ENCODE measurements around the gene ARNT2.

ARNT2 gene

DNA sequence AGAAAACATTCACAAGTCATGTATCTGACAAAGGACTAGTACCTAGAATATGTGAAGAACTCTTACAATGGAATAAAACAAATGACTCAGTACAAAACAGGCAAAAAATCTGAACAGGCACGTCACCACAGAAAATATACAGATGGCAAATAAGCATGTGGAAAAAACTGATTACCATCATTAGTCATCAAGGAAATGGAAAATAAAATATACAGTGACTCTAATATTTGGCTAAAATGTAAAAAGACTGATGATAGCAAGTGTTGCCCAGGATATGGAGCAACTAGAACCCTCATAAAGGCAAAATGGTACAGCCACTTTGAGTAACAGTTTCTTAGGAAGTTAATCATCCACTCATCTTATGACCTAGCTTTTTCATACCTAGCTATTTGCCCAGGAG, 195.2 kb downstream of the ARNT2 start:
- peak; percentile 29 for DNase-seq

DNA sequence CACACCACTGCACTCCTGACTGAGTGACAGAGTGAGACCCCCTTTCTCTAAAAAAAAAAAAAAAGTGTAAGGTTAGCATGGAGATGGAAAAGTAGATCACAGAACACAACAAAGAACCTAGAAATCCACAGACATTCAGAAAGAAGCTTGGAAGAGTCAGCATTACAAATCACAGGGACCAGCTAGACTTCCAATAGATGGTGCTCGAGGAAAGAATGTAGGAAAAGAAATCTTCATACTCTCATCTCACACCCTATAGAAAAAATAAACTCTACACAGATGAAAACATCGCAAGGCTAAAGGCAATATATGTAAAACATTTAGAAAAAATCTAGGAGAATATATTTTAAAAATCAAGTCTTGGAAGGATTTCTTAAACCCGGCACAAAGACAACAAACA, 196.4 kb downstream of the ARNT2 start:
- no peak for DNase-seq

DNA sequence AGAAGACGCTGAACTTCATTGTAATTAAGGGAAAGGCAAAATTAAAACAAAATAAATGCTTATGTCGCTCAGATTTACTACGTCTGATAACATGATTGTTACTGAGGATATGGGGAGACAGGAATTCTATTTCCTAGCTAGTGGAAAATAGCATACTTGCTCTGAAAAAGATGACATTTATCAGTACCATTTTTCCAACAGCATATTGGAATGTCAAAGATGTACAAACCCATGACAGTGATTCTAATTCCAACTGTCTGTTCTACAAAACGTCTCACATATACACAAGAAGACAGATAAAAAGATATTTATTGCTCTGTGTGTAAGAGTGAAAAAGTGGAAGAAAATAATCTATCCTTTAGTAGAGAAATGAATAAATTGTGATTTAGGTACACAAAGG, 197.1 kb downstream of the ARNT2 start:
- DNase-seq, result no peak

DNA sequence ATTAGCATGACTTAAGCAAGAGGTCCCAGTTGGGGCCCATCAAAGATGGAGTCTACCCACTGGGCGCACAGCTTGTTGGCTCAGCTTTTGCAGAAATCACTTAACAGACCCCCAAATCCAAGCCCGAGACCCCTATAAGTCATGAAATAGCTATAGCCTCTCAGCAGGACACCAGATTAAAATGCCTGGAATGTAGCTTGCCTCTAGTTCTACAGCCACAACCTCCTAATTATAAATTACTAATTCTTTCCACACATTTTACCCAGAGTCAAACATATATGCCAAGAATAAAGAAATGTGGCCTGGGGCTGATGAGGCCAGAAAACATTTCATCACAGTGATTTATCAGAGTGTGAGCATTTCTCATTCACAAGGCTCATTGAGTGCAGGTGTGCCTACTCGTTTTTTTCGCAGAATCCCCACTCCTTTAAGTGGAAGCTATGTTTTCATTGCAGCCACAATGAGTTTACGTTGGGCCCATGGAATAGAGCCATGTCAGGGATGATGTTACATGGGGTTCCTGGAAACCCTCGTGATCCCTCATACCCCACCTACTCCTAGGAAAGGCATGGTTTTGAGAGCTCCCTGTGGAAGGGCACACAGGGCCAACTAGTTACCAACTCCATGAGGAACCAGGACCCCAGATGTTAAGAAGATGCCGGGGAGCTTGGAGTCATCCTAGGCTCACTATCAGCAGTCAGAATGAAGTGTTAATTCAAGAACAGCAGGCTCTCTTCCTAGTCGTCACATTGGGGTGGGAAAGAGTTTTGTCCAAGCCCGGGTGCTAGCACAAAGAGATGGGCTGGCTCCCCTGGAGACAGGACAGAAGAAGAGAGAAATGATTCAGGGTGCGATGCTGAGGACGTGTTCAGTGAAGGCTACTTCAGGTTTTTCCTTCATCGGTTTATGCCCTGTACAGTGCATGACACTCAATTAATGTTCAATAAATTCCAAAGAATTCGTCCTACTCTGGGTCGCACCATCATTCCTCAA, 200.7 kb downstream of the ARNT2 start:
- peak; percentile 67 for DNase-seq

DNA sequence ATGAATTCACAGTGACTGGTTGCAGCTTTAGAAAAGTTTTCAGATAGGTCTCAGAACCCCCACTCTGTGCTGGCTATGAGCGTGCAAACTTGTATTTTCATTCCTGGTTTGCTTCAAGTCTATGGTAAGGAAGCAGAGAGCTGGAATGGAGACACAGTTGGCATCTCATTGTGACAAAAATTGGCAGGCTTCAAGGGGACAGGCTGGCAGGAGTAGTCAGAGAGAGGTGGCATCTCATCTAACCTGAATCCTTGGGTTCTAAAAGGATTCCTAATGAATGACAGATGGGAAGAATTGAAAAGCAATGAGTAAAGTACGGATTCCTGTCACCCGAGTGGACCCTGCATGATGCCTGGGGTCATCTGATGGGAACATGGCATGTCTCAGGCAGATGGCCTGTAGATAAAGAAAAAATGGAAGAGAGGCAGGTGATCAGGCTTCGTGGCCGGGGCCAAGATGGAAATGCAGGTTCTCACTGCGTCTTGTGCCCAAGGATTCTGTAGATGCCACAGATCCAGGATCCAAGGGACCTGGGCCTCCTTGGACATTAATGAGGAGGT, 201.5 kb downstream of the ARNT2 start:
- no peak for DNase-seq

DNA sequence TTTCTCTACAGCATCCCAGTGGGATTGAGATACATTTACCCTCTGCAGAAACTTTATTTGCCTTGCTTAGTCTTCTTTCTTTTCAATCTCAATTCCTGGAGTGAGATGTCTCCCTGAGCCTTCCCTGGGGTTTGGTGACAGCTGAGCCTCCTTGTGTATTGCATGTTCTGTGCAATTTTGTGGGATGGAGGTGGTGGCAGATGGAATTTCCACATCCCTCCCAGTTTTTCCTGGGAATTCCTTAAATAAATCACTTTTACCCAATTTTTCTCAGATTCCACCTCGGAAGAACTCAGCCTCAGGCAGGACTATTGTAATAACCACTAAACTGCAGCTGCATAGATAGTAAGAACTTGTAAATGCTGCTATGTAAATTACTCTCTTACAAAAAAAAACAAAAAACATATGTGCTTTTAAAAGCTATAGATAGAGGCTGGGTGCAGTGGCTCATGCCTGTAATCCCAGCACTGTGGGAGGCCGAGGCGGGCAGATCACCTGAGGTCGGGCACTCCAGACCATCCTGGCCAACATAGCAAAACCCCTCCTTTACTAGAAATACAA, 202.4 kb downstream of the ARNT2 start:
- DNase-seq, result peak; percentile 47

DNA sequence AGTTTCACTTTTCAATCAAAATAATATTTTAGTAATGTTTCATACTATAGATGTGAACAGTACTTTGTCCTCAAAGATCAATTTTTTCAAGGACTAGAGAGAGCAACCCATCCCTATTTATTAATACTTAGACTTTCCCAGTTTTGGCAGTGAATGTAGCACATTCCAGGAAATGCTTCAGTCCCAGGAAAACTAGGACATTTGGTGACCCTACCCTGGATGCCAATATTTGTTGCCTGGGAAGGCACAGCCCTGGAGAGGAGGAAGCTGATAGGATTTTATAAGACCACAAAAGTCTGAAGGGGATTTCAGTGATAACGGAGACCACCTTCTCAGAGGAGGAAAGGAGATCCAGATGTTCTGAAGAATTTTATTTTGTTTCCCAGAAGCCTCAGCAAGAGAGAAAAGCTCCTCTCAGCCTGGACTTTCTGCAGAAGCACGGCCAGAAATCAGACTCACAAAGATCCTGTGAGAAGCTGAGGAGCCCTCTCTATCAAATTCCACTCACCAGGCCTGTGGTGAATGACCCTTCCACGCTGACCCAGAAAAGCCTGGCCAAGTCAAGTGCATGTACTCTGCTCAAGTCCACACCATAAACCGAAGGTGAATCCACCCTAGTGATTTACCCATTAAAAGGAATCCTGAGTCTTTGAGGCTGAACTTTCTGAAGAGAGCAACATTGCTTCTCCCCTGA, 203.3 kb downstream of the ARNT2 start:
- peak; percentile 24 for DNase-seq

DNA sequence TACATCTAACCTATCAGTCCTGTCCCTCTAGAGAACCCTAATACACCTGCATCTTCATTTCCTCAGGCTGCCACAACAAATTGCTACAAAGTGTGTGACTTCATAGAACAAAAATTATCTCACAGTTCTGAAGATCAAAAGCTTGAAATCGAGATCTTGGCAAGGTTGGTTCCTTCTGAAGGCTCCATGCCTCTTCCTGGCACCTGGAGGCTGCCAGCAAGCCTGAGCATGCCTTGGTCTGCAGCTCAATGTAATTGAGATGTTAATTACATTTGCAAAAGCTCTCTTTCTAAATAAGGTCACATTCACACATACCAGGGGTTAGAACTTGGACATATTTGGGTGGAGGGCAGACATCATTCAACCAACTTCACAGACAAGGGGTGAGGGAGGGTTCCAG, 204.5 kb downstream of the ARNT2 start:
- no peak for DNase-seq

DNA sequence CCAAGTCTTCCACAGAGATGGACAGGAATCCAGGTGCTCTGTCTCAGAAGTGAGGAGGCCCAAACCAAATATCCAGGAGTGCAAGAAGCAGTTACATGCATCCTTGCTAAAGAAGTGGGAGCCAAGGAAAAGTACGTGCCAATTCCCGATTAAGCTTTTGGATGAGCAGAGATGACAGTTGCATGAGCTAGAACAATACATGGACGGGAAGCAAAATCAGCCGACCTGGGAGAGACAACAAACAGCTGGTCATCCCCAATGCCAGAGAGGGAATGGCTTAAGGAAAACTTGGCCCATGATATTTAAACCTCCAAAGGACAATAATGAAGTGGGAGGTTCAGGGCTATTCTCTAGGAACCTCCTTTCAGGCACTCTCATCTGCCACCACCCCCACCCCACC, 204.9 kb downstream of the ARNT2 start:
- no peak for DNase-seq

DNA sequence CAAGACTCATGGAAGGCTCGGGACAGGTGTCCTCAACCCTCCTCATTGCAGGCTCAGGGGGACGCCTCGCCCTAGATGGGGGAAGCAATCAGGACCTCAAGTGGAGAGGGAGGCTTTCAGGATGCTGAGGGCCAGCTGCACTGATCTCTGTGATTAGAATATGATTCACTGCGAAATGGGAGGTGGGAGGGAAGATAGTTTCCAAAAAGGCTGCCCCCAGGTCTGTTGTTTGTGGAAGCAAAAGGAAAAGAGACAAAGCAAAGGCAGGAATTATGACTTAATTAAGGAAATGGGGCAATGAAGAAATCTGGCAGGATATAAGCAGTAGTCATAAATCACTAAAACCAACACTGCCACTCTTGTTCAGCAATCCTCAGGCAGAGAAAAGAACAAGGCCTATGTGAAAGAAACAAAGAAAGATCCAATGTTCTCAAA, 205.3 kb downstream of the ARNT2 start:
- no peak for DNase-seq

DNA sequence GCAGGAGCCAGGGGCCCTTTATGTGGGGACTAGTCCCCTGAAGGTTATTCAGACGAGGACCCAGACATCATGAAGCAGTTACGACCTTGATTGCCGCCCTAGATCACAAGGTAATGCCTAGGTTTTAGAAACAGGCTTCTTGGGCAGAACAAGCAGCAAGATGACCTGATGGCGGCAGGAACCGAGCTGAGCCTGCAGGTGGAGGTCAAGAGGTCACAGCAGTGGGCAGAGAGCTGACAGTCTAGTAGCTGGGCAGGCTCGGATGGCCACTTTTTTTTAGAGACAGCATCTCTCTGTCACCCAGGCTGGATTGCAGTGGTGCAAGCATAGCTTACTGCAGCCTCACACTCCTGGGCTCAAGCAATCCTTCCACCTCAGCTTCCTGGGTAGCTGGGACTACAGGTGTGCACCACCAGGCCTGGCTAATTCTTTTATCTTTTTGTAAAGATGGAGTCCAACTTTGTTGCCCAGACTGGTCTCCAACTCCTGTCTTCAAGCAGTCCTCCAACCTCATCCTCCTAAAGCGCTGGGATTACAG, 207.4 kb downstream of the ARNT2 start:
- DNase-seq, result no peak

DNA sequence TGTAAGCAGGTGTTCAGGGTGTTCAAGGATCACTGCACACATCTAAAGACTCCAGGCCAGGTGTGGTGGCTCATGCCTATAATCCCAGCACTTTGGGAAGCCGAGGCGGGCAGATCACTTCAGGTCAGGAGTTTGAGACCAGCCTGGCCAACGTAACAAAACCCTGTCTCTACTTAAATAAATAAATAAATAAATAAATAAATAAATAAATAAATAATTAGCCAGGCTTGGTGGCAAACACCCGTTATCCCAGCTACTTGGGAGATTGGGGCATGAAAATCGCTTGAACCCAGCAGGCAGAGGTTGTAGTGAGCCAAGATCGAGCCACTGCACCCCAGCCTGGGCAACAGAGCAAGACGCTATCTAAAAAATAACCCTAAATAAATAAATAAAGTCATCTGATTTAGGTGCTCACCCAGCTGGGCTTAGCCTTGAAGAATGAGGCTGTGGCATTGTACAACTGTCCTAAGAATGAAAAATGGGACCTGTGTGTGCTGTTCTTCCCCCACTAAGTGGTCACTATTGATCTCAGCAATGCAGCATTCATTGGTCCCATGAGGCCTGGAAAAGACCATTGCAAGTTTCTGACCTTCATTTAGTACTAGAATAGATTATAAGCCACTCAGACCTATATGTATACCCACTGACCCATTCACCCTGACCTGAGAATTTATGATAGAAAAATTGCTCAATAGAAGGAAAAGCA, 208.1 kb downstream of the ARNT2 start:
- no peak for DNase-seq

DNA sequence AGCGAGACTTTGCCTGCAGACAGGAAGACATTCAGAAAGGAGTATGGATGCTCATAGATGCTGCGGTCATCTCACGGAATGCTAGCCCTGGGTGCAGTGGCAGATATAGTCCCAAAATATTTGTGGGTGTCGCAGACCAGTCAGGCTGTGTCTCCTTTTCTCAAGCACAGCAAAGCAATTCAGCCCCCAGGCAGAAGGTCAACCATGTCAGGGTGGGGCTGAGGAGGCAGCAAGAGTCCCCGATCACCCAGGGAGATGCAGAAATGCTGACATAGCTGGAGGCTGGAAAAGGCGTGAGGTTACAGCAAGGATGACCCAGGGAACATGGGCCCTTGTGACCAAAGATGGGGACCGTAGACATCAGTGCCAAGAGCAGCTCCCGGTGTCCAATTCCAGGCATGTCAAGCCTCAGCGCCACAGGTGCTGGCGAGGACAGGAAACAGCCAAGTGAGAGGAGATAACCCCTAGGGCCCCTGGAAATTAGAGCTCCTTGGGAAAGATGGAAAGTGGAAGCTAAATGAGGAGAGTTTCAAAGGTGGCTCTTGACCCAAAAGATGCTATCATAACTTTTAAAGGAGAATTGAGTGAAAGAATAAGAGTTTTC, 209.7 kb downstream of the ARNT2 start:
- DNase-seq, result no peak

DNA sequence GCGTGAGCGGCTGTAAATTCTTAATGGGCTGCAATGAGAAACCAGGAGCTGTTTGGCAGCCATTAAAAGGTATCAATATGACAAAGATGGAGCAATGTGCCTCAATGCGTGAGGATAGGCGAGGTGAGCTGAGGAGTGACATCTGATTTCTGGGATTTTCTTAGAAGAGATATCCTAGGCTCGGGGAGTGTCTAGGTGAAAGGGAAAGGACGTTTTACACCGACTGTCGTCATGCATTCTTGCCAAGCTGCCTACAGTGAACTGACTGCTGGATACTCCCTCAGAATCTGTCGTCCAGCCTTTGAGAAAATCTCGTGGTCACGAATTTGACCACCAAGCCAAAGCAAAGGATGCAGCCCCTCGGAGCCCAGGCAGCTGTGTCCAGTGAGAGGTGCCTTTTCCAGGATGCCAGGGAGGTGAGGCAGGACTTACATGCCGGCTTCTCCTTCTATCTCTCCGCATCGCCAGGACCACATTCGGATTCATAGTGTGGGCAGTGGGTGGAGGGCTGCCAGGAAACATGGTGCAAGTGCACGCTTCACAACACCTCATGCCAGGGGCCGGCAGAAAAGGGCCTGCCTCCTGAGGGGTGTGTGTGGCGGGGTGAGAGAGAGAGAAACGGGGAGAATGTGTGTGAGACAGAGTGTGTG, 210.7 kb downstream of the ARNT2 start:
- DNase-seq, result no peak

DNA sequence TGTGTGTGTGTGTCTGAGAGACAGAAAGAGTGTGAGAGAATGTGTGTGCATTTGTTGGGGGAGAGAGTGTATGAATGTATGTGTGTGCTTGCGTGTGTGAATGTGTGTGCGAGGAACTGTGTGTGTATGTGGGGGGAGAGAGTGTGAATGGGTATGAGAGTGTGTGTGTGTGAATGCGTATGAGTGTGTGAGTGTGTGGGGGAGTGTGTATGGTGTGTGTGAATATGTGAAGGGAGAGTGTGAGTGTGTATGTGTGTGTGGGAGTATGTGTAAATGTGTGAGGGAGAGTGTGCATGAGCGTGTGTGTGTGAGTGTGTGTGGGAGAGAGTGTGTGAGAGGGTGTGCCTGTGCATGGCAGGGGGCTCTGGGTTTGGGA, 211.2 kb downstream of the ARNT2 start:
- no peak for DNase-seq

DNA sequence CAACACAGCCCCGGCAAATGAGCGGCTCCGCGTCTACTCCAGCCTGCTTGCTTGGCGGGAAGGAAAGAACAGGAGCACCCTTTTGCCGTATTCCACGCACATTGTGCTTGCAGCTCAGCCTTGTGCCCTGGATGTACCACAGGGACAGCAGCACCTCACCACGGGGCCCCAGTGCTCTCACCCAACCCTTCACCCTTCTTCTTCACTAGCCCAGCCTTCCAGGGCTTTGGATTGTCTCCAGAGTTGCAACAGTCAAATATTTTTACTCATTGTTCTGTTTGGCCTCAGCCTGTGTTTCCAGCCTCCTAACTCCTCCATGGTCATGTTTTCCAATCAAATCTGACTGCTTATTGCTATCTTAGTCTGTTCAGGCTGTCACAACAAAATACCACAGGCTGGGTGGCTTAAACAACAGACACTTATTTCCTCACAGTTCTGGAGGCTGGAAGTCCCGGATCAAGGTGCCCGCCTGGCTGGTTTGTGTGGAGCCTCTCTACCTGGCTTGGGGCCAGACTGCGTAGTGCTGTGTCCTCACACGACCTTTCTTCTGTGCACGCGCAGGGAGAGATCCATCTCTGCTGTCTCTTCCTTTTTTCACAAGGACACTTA, 211.7 kb downstream of the ARNT2 start:
- DNase-seq, result peak; percentile 35

DNA sequence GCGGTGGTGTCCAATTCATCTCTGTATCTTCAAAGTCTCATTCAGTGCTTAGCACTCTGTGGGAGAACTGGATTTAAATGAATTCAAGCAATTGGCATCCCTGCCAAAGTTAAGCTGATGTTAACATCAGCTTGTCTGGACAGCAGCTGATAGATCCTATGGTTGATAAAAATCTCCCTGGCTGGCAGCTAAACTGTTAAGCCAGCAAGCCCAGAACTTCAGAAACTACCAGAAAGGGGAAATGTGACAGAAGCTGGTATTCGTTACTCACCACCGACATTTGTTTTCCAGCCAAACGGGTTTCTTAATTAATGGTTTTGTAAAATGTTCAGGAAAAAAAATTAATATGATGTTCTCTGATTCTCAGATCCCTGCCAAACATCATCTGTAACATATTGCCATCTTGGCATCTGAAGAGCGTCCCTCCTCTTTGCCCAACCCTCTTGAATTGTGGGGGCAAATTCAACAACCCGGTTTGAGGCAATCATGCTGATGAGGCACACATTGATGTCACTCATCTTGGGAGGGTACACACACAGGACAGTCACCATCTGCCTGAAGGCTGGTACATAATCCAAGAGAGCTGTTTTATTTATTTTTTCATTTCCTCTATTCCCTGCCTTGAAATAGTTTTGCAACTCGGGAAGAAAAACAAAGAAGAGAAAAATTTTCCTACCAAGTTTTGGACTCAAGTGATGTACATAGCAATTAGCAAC, 214.7 kb downstream of the ARNT2 start:
- DNase-seq, result no peak

DNA sequence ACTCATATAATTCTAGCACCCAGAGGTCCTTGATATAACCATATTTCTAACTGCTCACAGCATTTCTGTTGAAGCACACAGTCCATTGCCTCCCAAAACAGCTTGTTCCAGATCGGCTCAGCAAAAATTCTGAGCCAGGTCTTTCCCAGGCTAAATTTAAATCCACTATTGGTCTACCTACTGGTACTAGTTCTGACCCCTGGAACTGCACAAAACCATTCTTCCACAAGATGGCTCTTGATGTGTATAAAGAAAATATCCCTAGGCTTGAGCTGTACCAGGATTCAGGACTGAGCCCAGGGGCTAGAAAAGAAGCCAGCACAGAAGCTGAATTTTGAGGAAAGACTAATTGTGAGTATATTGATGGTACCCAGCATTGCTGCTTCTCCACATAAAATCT, 215.5 kb downstream of the ARNT2 start:
- peak; percentile 21 for DNase-seq

DNA sequence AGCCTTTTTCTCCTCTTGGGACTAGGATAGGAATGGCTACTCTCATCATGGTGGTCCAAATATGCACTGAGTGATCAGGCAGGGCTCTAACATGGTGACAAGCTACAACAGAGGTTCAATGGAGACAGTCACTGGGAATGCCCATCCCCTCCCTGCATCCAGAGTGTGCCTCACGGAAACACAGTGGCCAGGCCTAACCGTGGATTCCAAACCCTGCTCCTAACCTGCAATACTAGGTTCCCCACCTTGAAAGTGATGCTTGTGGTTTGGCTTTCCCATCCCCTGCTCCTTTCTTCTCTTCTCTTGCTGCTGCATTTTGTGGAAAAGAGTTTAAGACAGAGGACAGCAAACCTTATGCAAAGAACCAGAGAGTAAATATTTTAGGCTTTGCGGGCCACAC, 216.0 kb downstream of the ARNT2 start:
- DNase-seq, result no peak

DNA sequence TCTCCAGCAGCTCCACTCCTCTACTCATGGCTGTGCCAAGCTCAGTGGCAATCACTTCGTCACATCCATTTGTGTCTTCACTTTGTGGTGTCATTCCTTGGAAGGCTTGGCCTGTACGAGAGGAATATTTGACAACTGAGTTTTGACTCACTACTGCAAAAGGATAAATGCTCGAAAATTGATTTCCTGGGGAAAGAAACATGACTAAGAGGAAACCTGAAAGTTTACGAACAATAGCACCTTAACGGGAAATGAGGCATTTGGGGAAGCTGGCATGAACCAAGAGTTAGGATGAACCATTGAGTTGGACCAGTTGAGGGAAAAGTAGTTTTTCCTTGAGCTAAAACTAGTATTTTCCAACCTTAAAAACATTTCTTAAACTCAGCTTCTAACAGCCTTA, 216.7 kb downstream of the ARNT2 start:
- DNase-seq, result no peak
